Fibroblast of the aortic adventitia (primary cell): Measurements from ENCODE around the gene CENPP. TPM values are rescaled to one million over a fixed set of nuclear protein-coding genes. Genes with fewer than 3 reads are reported as not detected.

Experiments used
- DNase-seq: peaks from one replicate; pipeline ENCODE4 v3.0.0-alpha.2; 2010; ENCODE audit warnings: low read depth
- H3K4me3 ChIP-seq: 2 replicates; pipeline ENCODE4 v1.5.1; 2011; ENCODE audit warnings: low read depth, mild to moderate bottlenecking, control low read depth, low read length, moderate library complexity
- CTCF ChIP-seq: IDR thresholded peaks from 2 replicates; pipeline ENCODE4 v1.5.1; 2011; ENCODE audit warnings: mild to moderate bottlenecking, low read length, control low read depth, inconsistent platforms; ENCODE audit not compliant: insufficient read depth
- total RNA-seq: library from RNA; depleted of rRNA; stranded (reverse); fragments of >200 nt; gene quantifications from 2 replicates; pipeline ENCODE4 v1.2.3, GENCODE V29; 2012; ENCODE audit warnings: low replicate concordance

The CENPP gene
- total RNA-seq, 1 donor: 19.3 TPM

- no peak for DNase-seq
- H3K4me3 ChIP-seq: no peak overlapping the region
- TF ChIP-seq CTCF: no peak
Observed at GRCh38 chr9:92615790-92616189, 290.0 kb downstream of the CENPP start.

- TF ChIP-seq CTCF: no peak
- no peak overlapping the region for H3K4me3 ChIP-seq
- DNase-seq: peak; percentile 39
Observed at GRCh38 chr9:92616199-92616641, 290.5 kb downstream of the CENPP start.

GRCh38 chr9:92616655-92617111, 290.9 kb downstream of the CENPP start:
- DNase-seq: peak; percentile 17
- no peak for TF ChIP-seq CTCF

GRCh38 chr9:92617195-92617813, 291.6 kb downstream of the CENPP start:
- DNase-seq: no peak
- no peak for TF ChIP-seq CTCF
- no peak overlapping the region for H3K4me3 ChIP-seq

More at GRCh38 chr9:92616655-92617111, 290.9 kb downstream of the CENPP start:
- no peak overlapping the region for H3K4me3 ChIP-seq

GRCh38 chr9:92617951-92618510, 292.3 kb downstream of the CENPP start:
- no peak for TF ChIP-seq CTCF
- DNase-seq: no peak
- H3K4me3 ChIP-seq: no peak overlapping the region

GRCh38 chr9:92618633-92619225, 293.0 kb downstream of the CENPP start:
- no peak for TF ChIP-seq CTCF
- H3K4me3 ChIP-seq: no peak overlapping the region
- DNase-seq: no peak
